Measurements from ENCODE around the gene ARPC1A. TPM values are rescaled to one million over a fixed set of nuclear protein-coding genes. Genes with fewer than 3 reads are reported as not detected.

The ARPC1A gene
- total RNA-seq, 2 donors from 2014 or later, result 76.3 to 99.5 TPM

DNA sequence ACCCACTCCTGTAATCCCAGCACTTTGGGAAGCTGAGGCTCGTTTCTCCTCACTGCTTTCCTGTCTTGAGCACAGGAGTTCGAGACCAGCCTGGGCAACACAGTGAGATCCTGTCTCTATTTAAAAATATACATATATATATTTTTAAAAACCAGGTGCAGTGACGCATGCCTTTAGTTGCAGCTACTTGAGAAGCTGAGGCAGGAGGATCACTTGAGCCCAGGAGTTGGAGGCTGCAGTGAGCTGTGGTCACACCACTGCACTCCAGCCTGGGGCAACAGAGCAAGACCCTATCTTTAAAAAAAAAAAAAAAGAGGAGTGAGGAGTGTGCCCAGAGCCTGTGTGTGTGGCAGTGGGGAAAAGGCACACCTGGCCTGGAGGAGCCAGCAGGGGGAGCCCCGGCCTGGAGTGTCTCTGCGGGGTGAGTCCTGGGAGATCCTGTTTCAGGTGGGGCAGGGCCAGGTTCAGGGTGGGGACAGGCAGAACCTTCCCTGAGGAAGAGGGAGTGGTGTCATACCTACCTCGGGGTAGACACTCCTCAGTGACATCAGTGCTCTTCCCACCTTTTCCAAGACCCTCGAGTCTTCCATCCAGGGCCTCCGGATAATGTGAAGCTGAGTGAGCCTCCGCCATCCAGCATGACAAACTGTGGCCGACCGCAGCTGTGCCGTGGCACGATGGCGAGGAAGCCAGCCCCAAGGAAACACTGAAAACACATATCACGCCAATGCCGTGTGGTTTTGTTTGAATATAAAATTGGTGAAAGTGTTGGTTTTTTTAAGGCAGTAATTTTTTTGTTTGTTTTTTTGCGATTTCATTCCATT, 39.8 kb downstream of the ARPC1A start:
- DNase-seq (ENCODE audit: low spot score), result no peak
- no peak overlapping the region for H3K4me3 ChIP-seq
- no peak overlapping the region for H3K27ac ChIP-seq
- ATAC-seq (ENCODE audit: insufficient number of reproducible peaks, low FRiP score, low read depth), result no peak
- peaks cover 0 to 12% of the 10 kb centered on the region in 2 donors for H3K4me1 ChIP-seq (ENCODE audit: control insufficient read depth in 1 of 2, low read depth in 2 of 2)
- H3K9me3 ChIP-seq, result no peaks in the 10 kb centered on the region
- no peaks in the 10 kb centered on the region for H3K27me3 ChIP-seq (replicated peaks; ENCODE audit: insufficient read depth)
- TF ChIP-seq, protein P1, sequence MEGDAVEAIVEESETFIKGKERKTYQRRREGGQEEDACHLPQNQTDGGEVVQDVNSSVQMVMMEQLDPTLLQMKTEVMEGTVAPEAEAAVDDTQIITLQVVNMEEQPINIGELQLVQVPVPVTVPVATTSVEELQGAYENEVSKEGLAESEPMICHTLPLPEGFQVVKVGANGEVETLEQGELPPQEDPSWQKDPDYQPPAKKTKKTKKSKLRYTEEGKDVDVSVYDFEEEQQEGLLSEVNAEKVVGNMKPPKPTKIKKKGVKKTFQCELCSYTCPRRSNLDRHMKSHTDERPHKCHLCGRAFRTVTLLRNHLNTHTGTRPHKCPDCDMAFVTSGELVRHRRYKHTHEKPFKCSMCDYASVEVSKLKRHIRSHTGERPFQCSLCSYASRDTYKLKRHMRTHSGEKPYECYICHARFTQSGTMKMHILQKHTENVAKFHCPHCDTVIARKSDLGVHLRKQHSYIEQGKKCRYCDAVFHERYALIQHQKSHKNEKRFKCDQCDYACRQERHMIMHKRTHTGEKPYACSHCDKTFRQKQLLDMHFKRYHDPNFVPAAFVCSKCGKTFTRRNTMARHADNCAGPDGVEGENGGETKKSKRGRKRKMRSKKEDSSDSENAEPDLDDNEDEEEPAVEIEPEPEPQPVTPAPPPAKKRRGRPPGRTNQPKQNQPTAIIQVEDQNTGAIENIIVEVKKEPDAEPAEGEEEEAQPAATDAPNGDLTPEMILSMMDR (IDR thresholded peaks at IDR 0.05), result peak; percentile 23
- H3K36me3 ChIP-seq, result peaks cover 63% of the 10 kb centered on the region

GRCh38 chr7:99366646-99367045, 40.9 kb downstream of the ARPC1A start:
- no peak for ATAC-seq (ENCODE audit: insufficient number of reproducible peaks, low FRiP score, low read depth)
- peaks cover 0 to 12% of the 10 kb centered on the region in 2 donors for H3K4me1 ChIP-seq (ENCODE audit: control insufficient read depth in 1 of 2, low read depth in 2 of 2)

GRCh38 chr7:99368750-99369389, 43.2 kb downstream of the ARPC1A start:
- Histone ChIP-seq H3K36me3 (peaks cover 34% of the 10 kb centered on the region), H3K4me1 (ENCODE audit: control insufficient read depth in 1 of 2, low read depth in 2 of 2) (peaks cover 0 to 17% of the 10 kb centered on the region in 2 donors), H3K27ac (peak overlapping the region in 1 of 2 donors; percentile 5), H3K27me3 (replicated peaks; ENCODE audit: insufficient read depth) (no peaks in the 10 kb centered on the region), H3K4me3 (no peak overlapping the region), H3K9me3 (no peaks in the 10 kb centered on the region)
- ATAC-seq (ENCODE audit: insufficient number of reproducible peaks, low FRiP score, low read depth) (no peak), DNase-seq (ENCODE audit: low spot score) (no peak)
- TF ChIP-seq, protein P1 (IDR thresholded peaks at IDR 0.05), result no peak

More at GRCh38 chr7:99366646-99367045, 40.9 kb downstream of the ARPC1A start:
- TF ChIP-seq, protein P1 (IDR thresholded peaks at IDR 0.05), result no peak
- Histone ChIP-seq H3K4me3 (no peak overlapping the region), H3K27ac (no peak overlapping the region), H3K27me3 (replicated peaks; ENCODE audit: insufficient read depth) (no peaks in the 10 kb centered on the region), H3K36me3 (peaks cover 54% of the 10 kb centered on the region), H3K9me3 (no peaks in the 10 kb centered on the region)
- DNase-seq (ENCODE audit: low spot score), result no peak

GRCh38 chr7:99369767-99370391, 44.2 kb downstream of the ARPC1A start:
- peaks cover 0 to 17% of the 10 kb centered on the region in 2 donors for H3K4me1 ChIP-seq (ENCODE audit: control insufficient read depth in 1 of 2, low read depth in 2 of 2)
- ATAC-seq (ENCODE audit: insufficient number of reproducible peaks, low FRiP score, low read depth), result no peak
- H3K27me3 ChIP-seq (replicated peaks; ENCODE audit: insufficient read depth), result no peaks in the 10 kb centered on the region
- no peak for DNase-seq (ENCODE audit: low spot score)
- H3K27ac ChIP-seq, result peak overlapping the region; percentile 27 to 59
- H3K9me3 ChIP-seq, result no peaks in the 10 kb centered on the region
- H3K4me3 ChIP-seq, result no peak overlapping the region
- H3K36me3 ChIP-seq, result peaks cover 24% of the 10 kb centered on the region
- TF ChIP-seq, protein P1 (IDR thresholded peaks at IDR 0.05), result no peak

DNA sequence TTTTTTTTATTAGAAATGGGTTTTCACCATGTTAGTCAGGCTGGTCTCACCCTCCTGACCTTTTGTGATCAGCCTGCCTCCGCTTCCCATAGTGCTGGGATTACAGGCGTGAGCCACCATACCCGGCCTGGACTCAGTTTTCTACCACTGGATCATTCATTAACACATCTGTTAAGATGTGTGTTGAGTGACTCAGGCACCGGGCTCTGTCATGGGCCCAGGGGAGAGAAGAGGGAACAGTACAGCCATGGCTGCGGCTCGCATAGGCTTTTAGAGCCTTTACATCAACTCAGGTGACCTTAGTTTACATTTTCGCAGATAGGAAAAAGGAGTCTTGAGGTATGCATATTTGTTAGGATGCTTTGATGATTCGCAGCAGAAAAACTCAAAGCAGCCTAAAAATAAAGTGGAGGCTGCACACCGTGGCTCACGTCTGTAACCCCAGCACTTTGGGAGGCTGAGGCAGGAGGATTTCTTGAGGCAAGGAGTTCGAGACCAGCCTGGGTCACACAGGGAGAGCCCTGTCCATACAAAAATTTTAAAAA, 45.8 kb downstream of the ARPC1A start:
- Histone ChIP-seq H3K27ac (no peak overlapping the region), H3K4me1 (ENCODE audit: control insufficient read depth in 1 of 2, low read depth in 2 of 2) (peaks cover 0 to 28% of the 10 kb centered on the region in 2 donors), H3K27me3 (replicated peaks; ENCODE audit: insufficient read depth) (no peaks in the 10 kb centered on the region), H3K9me3 (no peaks in the 10 kb centered on the region), H3K36me3 (peaks cover 12% of the 10 kb centered on the region), H3K4me3 (no peak overlapping the region)
- DNase-seq (ENCODE audit: low spot score), result no peak
- ATAC-seq (ENCODE audit: insufficient number of reproducible peaks, low FRiP score, low read depth), result no peak
- TF ChIP-seq, protein P1 (IDR thresholded peaks at IDR 0.05), result no peak
